Endothelial cell of umbilical vein (primary cell): Measurements from ENCODE around the gene TFF1. TPM values are rescaled to one million over a fixed set of nuclear protein-coding genes. Genes with fewer than 3 reads are reported as not detected.

Source experiments
- BruUV-seq: library from RNA; stranded (reverse); fragments of 400-500 nt; replicated peaks from 2 replicates; lab custom pipeline; 2021; lab: Mats Ljungman, UMichigan
- CTCF ChIA-PET: fragments of 300-600, 350-600 bp; sonication (Branson Sonifier 250); formaldehyde crosslinking; loops from one replicate; lab custom pipeline; 2021; ENCODE audit warnings: antibody characterized with exemption, inconsistent platforms; lab: Charles Lee
- POLR2A ChIA-PET: fragments of 300-600, 350-600 bp; sonication (Branson Sonifier 250); formaldehyde crosslinking; loops from one replicate; lab custom pipeline; 2021; ENCODE audit warnings: antibody characterized with exemption, inconsistent platforms; lab: Charles Lee
- DNase-seq: peaks from one replicate; pipeline ENCODE4 v3.0.0-alpha.2; 2011; ENCODE audit warnings: low read depth, low spot score
- FAIRE-seq: peaks from 2 replicates; lab custom pipeline; 2011; peaks lifted over from hg19 to GRCh38; lab: Jason Lieb, UNC
- H2AFZ ChIP-seq: 2 replicates; pipeline ENCODE4 v1.6.0; 2012; ENCODE audit warnings: low read depth, low read length, control low read depth, inconsistent platforms
- H3K27ac ChIP-seq: 2 replicates; pipeline ENCODE4 v1.5.1; 2011; ENCODE audit warnings: low read depth, mild to moderate bottlenecking, control low read depth, low read length, moderate library complexity; ENCODE audit not compliant: insufficient read depth
- H3K27me3 ChIP-seq, 2 experiments: 2 replicates each; pipeline versions ENCODE4 v1.6.0 to v1.6.1; 2011; ENCODE audit warnings: low read length in 2 of 2, mixed read lengths in 1 of 2; ENCODE audit not compliant: control insufficient read depth in 2 of 2, insufficient read depth in 2 of 2
- H3K36me3 ChIP-seq, 2 experiments: 2 replicates in 1 of 2; 3 replicates in 1 of 2; pipeline ENCODE4 v1.5.1; 2011; ENCODE audit warnings: low read length in 2 of 2, mild to moderate bottlenecking in 1 of 2, moderate library complexity in 1 of 2; ENCODE audit not compliant: control insufficient read depth in 2 of 2, insufficient read depth in 2 of 2; ENCODE audit errors: extremely low read depth in 1 of 2
- H3K4me1 ChIP-seq: 3 replicates; pipeline ENCODE4 v1.5.1; 2011; ENCODE audit warnings: mild to moderate bottlenecking, low read length; ENCODE audit not compliant: control insufficient read depth, insufficient read depth; ENCODE audit errors: extremely low read depth
- H3K4me2 ChIP-seq: 2 replicates; pipeline ENCODE4 v1.6.1; 2011; ENCODE audit warnings: low read length, control low read depth, mixed read lengths; ENCODE audit not compliant: insufficient read depth
- H3K4me3 ChIP-seq, 3 experiments: fragments of 200-600 bp in 1 of 3; sonication (generic), shearing (Covaris generic) in 1 of 3; replicated peaks in 1 of 3; 2 replicates each; pipeline ENCODE4 v1.5.1; 2011 to 2016; ENCODE audit warnings: control low read depth in 3 of 3, low read length in 3 of 3, mild to moderate bottlenecking in 2 of 3, inconsistent platforms in 1 of 3, low read depth in 1 of 3, moderate library complexity in 1 of 3; ENCODE audit not compliant: insufficient read depth in 1 of 3
- H3K79me2 ChIP-seq: 2 replicates; pipeline ENCODE4 v1.6.0; 2012; ENCODE audit warnings: low read length, inconsistent platforms; ENCODE audit not compliant: control insufficient read depth, insufficient read depth
- H3K9ac ChIP-seq: replicated peaks from 2 replicates; pipeline ENCODE3; 2011; ENCODE audit warnings: low read length, control low read depth; ENCODE audit not compliant: insufficient read depth; ENCODE audit errors: extremely low read depth
- H3K9me1 ChIP-seq: replicated peaks from 3 replicates; pipeline ENCODE4 v1.6.0; 2011; ENCODE audit warnings: mild to moderate bottlenecking, low read length; ENCODE audit not compliant: control insufficient read depth, insufficient read depth; ENCODE audit errors: extremely low read depth
- H3K9me3 ChIP-seq: replicated peaks from 2 replicates; pipeline ENCODE4 v1.5.1; 2012; ENCODE audit warnings: low read length, inconsistent platforms; ENCODE audit not compliant: control insufficient read depth, insufficient read depth
- H4K20me1 ChIP-seq: replicated peaks from 2 replicates; pipeline ENCODE3; 2011; ENCODE audit warnings: mild to moderate bottlenecking, low read length; ENCODE audit not compliant: control insufficient read depth, insufficient read depth; ENCODE audit errors: extremely low read depth
- EZH2 ChIP-seq: IDR thresholded peaks from 2 replicates; pipeline ENCODE4 v1.6.1; 2012; ENCODE audit warnings: borderline replicate concordance, low read depth, mild to moderate bottlenecking, moderate library complexity, low read length, inconsistent platforms; ENCODE audit not compliant: severe bottlenecking
- FOS ChIP-seq: IDR thresholded peaks from 2 replicates; pipeline ENCODE4 v1.6.1; 2011; ENCODE audit warnings: mild to moderate bottlenecking, low read length, moderate library complexity, borderline replicate concordance; ENCODE audit not compliant: insufficient read depth
- GATA2 ChIP-seq: IDR thresholded peaks from 2 replicates; pipeline ENCODE4 v1.7.0; 2011; ENCODE audit warnings: low read depth, mild to moderate bottlenecking, moderate library complexity, mixed read lengths, low read length; ENCODE audit not compliant: insufficient read length, insufficient read depth
- JUN ChIP-seq: IDR thresholded peaks from 2 replicates; pipeline ENCODE4 v1.6.1; 2011; ENCODE audit warnings: borderline replicate concordance, low read depth; ENCODE audit not compliant: insufficient read length, insufficient read depth
- MYC ChIP-seq: IDR thresholded peaks from one replicate; pipeline ENCODE4 v1.6.1; 2011; ENCODE audit warnings: mild to moderate bottlenecking, low read depth, low read length
- POLR2A ChIP-seq: IDR thresholded peaks from 2 replicates; pipeline ENCODE4 v1.6.1; 2012; ENCODE audit warnings: low read depth, mild to moderate bottlenecking, control low read depth, low read length
- POLR2AphosphoS5 ChIP-seq: IDR thresholded peaks from 2 replicates; pipeline ENCODE4 v1.6.1; 2012; ENCODE audit warnings: low read depth, mild to moderate bottlenecking, control low read depth, low read length, moderate library complexity; ENCODE audit not compliant: insufficient read depth
- dilution Hi-C: fragments of 300-500 bp; cut with MboI; formaldehyde crosslinking; loops from one replicate; pipeline ENCODE4 v1.15.0; 2019; ENCODE audit warnings: low sequenced_read_pairs; ENCODE audit not compliant: extremely low pct_ligation_motif_present
- intact Hi-C: fragments of 100-400 bp; cut with micrococcal nuclease; formaldehyde crosslinking; loops from one replicate; pipeline ENCODE4 v1.10.0; 2022
- polyA plus RNA-seq, 4 experiments: library from polyadenylated mRNA; depleted of rRNA in 3 of 4; stranded (reverse) in 3 of 4; unstranded in 1 of 4; fragments of >200 nt; gene quantifications; 2 replicates each; pipeline versions ENCODE4 v1.2.1 to v1.2.3, GENCODE V29; 2011 to 2012; ENCODE audit warnings: missing spikeins in 1 of 4
- total RNA-seq: library from RNA; stranded (reverse); gene quantifications from 2 replicates; pipeline ENCODE4 v1.2.3, GENCODE V29; 2021
- TF ChIP-seq, protein P1 (sequence below), 2 donors: IDR thresholded peaks; 1 replicate in 1 of 2; 2 replicates in 1 of 2; pipeline ENCODE4 v1.5.1; 2011; ENCODE audit warnings: low read length in 2 of 2, mild to moderate bottlenecking in 2 of 2, moderate library complexity in 2 of 2, control low read depth in 1 of 2, inconsistent platforms in 1 of 2, low read depth in 1 of 2; ENCODE audit not compliant: insufficient read depth in 1 of 2; ENCODE audit errors: extremely low read depth in 1 of 2
- TF ChIP-seq, protein P2 (sequence below): IDR thresholded peaks from 2 replicates; pipeline ENCODE4 v1.6.1; 2011; ENCODE audit not compliant: insufficient read depth, insufficient read length

The TFF1 gene
- total and polyA plus RNA-seq, 2 donors (not counting 3 experiments of a cell fraction or from before 2014, with no cell fraction given): not detected

DNA sequence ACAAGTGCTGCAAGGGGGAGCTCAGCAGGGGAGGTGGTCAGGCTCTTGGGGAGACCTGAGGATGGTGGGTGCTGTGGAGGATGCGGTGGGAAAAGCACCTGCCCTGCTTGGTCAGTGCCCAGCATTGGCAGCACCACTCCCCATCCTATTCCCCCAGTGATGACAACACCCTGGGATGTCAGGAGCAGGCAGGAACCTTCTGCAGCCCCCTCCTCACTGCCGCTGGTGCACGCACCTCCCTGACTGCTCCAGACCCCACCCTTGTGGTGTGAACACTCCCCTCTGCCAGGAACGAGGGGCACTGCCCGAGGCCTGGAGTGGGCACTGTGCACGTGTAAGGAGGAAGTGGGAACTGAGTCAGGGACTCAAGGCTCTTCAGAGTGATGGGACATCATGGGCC, 17.0 kb upstream of the TFF1 start:
- intact Hi-C loops: no loop called here
- TF ChIP-seq, protein P1, sequence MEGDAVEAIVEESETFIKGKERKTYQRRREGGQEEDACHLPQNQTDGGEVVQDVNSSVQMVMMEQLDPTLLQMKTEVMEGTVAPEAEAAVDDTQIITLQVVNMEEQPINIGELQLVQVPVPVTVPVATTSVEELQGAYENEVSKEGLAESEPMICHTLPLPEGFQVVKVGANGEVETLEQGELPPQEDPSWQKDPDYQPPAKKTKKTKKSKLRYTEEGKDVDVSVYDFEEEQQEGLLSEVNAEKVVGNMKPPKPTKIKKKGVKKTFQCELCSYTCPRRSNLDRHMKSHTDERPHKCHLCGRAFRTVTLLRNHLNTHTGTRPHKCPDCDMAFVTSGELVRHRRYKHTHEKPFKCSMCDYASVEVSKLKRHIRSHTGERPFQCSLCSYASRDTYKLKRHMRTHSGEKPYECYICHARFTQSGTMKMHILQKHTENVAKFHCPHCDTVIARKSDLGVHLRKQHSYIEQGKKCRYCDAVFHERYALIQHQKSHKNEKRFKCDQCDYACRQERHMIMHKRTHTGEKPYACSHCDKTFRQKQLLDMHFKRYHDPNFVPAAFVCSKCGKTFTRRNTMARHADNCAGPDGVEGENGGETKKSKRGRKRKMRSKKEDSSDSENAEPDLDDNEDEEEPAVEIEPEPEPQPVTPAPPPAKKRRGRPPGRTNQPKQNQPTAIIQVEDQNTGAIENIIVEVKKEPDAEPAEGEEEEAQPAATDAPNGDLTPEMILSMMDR (IDR thresholded peaks at IDR 0.05; ENCODE audit: extremely low read depth in 1 of 2, insufficient read depth in 1 of 2, low read depth in 1 of 2, low read length in 2 of 2): no peak
- TF ChIP-seq FOS: no peak
- TF ChIP-seq EZH2: no peak
- no peak for TF ChIP-seq POLR2AphosphoS5
- no peak for TF ChIP-seq JUN
- TF ChIP-seq POLR2A: no peak
- TF ChIP-seq MYC: no peak
- TF ChIP-seq, protein P2, sequence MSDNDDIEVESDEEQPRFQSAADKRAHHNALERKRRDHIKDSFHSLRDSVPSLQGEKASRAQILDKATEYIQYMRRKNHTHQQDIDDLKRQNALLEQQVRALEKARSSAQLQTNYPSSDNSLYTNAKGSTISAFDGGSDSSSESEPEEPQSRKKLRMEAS: no peak
- TF ChIP-seq GATA2: no peak
- FAIRE-seq (no peak), DNase-seq (no peak)
- ChIA-PET CTCF (no interaction called here), POLR2A (no interaction called here)
- H3K27me3 ChIP-seq: peaks cover 0 to 2% of the 10 kb centered on the region in 2 experiments
- H3K4me1 ChIP-seq: no peaks in the 10 kb centered on the region
- H3K79me2 ChIP-seq: no peaks in the 10 kb centered on the region
- dilution Hi-C loops: no loop called here
- no peak overlapping the region for H3K27ac ChIP-seq
- H4K20me1 ChIP-seq: no peaks in the 10 kb centered on the region
- H3K36me3 ChIP-seq: no peaks in the 10 kb centered on the region
- H3K4me3 ChIP-seq: no peak overlapping the region
- H3K4me2 ChIP-seq: no peak overlapping the region
- BruUV-seq: no TSS peak
- no peak overlapping the region for H2AFZ ChIP-seq
- H3K9me3 ChIP-seq: no peaks in the 10 kb centered on the region
- H3K9ac ChIP-seq: no peak overlapping the region
- no peaks in the 10 kb centered on the region for H3K9me1 ChIP-seq
